D721Med (cell line): ENCODE data around the gene MMP24OS.
"Not testable (repeated sequence)": the region's sequence is repeated elsewhere in the genome, so short reads cannot be mapped to it uniquely, and the experiment has no call there.

ENCODE experiments used
- DNase-seq: peaks from one replicate; pipeline ENCODE4 v3.0.0; 2011; ENCODE audit warnings: low spot score; ENCODE audit not compliant: insufficient read length
- FAIRE-seq: peaks from 2 replicates; lab custom pipeline; 2011; peaks lifted over from hg19 to GRCh38; lab: Jason Lieb, UNC
- TF ChIP-seq, protein P1 (sequence below): IDR thresholded peaks from 2 replicates; pipeline ENCODE4 v1.5.1; 2012; ENCODE audit warnings: mild to moderate bottlenecking, control low read depth; ENCODE audit not compliant: insufficient read depth; ENCODE audit errors: missing control alignments

MMP24OS gene

GRCh38 chr20:35319871-35320197, 41.9 kb upstream of the MMP24OS start:
- TF ChIP-seq, protein P1, sequence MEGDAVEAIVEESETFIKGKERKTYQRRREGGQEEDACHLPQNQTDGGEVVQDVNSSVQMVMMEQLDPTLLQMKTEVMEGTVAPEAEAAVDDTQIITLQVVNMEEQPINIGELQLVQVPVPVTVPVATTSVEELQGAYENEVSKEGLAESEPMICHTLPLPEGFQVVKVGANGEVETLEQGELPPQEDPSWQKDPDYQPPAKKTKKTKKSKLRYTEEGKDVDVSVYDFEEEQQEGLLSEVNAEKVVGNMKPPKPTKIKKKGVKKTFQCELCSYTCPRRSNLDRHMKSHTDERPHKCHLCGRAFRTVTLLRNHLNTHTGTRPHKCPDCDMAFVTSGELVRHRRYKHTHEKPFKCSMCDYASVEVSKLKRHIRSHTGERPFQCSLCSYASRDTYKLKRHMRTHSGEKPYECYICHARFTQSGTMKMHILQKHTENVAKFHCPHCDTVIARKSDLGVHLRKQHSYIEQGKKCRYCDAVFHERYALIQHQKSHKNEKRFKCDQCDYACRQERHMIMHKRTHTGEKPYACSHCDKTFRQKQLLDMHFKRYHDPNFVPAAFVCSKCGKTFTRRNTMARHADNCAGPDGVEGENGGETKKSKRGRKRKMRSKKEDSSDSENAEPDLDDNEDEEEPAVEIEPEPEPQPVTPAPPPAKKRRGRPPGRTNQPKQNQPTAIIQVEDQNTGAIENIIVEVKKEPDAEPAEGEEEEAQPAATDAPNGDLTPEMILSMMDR: no peak
- DNase-seq (no peak), FAIRE-seq (no peak)

GRCh38 chr20:35319192-35319870, 41.4 kb upstream of the MMP24OS start:
- DNase-seq (no peak), FAIRE-seq (no peak)

DNA sequence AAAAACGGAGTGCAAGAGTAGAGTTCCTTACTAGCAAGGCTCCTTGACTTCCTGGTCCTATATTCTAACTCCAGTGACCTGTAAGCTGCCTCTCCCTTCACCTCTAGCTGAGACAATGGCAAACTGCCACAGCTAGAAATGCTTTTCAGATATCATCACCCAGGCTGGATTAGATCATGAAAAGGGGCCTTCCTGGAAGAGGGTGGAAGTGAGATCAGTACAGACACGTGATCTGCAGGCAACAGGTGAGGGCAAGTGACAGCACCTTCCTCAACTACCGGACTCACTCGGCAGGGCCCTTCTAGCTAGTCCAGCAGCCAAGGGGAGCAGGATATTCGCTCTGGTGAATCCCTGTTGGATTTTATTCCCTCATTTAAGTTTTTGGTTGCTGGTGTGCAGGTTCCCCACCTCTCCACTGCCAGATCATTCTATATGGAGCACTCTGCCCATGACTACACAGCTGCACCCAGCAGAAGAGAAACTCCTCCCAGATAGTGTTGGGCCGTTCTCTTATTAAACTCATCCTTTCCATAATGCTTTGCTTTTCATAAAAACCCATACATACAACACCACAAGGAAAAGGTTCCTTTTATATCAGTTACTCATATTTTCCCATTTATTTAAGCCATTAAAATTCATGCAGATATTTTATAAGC, 40.7 kb upstream of the MMP24OS start:
- TF ChIP-seq, protein P1: no peak
- FAIRE-seq: no peak
- no peak for DNase-seq

More at GRCh38 chr20:35319192-35319870, 41.4 kb upstream of the MMP24OS start:
- TF ChIP-seq, protein P1: no peak

DNA sequence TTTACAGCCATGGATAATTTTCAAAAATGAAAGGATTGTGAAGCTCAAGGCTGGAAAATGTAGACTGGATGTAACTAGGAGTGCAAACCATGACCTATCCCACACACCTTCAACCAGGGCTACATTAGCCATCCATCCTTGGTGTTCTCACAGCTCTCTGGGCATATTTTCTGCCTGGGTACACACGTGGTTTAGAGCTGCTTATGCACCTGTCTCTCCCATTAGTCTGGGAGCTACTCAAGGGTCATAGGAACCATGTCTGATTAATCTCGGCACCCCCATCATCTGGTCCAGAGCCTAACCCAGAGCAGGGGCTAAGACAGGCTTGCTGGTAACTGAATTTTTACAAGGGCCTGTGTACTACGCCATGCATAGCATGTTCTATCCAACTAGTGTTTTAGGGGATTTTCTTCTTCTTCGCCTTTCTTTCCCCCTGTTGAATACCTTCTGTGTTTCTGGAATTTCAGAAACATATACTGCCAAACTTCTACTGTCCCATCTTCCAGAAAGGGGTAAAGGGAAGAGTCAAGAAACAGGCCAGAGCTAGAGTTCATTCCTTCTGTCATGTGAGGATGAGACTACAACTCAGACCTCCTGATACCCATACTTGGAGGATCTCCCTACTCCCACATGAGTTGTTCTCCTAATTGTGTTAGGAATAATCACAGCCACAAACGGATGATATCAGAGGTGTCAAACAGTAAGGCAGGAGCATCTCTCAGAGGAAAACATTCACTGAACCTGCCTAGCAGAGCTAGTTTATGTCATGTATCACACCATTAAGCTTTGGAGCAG, 39.7 kb upstream of the MMP24OS start:
- FAIRE-seq: no peak
- TF ChIP-seq, protein P1: no peak
- DNase-seq: no peak

- DNase-seq (no peak), FAIRE-seq (no peak)
- TF ChIP-seq, protein P1: no peak
These were observed 38.2 kb upstream of the MMP24OS start for GRCh38 chr20:35316086-35316485.

- DNase-seq, FAIRE-seq: not testable (repeated sequence)
These were observed 37.7 kb upstream of the MMP24OS start for GRCh38 chr20:35315632-35316020.

GRCh38 chr20:35314816-35315631, 37.1 kb upstream of the MMP24OS start:
- FAIRE-seq (no peak), DNase-seq (no peak)
- TF ChIP-seq, protein P1: no peak
